ENCODE measurements around the gene AMDHD2. TPM values are rescaled to one million over a fixed set of nuclear protein-coding genes. Genes with fewer than 3 reads are reported as not detected.

Gene AMDHD2
- total and polyA plus RNA-seq, 2 of the 8 experiments (the other 6 are each of a cell fraction or from before 2014, with no cell fraction given) = 43.0 to 54.6 TPM

DNA sequence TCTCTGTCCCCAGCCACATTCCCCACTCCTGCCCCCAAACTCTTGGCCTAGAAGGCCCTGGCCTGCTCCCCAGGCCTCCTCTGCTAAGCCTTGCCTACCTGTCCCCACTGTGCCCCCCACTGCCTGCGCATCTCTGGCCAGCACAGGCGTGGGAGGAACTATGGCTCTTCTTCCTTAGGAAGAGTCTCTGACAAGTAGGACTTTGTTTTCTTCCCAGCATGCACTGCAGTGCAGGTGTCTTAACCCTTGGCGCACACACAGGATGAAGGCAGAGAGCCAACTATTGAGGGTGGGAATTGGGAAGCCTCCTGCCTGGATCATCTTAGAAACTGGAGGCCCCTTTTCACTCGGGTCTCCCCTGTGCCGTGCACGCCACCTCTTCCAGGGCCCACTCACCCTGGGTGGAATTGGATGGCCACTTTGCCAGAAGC lies 3.6 kb downstream of the AMDHD2 start:
- H2BK15ac ChIP-seq (ENCODE audit: low read length) = no peak overlapping the region
- no peak overlapping the region for H3K18ac ChIP-seq (ENCODE audit: extremely low read depth, low read length)
- TF ChIP-seq RBBP5 (IDR thresholded peaks at IDR 0.05; ENCODE audit: borderline replicate concordance, low read depth, low read length) = no peak
- TF ChIP-seq TAF1 (IDR thresholded peaks at IDR 0.05; ENCODE audit: low read depth, low read length) = no peak
- TF ChIP-seq, protein P1, sequence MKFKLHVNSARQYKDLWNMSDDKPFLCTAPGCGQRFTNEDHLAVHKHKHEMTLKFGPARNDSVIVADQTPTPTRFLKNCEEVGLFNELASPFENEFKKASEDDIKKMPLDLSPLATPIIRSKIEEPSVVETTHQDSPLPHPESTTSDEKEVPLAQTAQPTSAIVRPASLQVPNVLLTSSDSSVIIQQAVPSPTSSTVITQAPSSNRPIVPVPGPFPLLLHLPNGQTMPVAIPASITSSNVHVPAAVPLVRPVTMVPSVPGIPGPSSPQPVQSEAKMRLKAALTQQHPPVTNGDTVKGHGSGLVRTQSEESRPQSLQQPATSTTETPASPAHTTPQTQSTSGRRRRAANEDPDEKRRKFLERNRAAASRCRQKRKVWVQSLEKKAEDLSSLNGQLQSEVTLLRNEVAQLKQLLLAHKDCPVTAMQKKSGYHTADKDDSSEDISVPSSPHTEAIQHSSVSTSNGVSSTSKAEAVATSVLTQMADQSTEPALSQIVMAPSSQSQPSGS (IDR thresholded peaks at IDR 0.05; ENCODE audit: low read length) = no peak
- TF ChIP-seq EP300 (IDR thresholded peaks at IDR 0.05; ENCODE audit: borderline replicate concordance in 1 of 2, low read depth in 2 of 2, low read length in 2 of 2) = no peak
- no peak for TF ChIP-seq CEBPB (IDR thresholded peaks at IDR 0.05; ENCODE audit: low read depth, low read length)
- no peak for TF ChIP-seq SIX5 (IDR thresholded peaks at IDR 0.05; ENCODE audit: low read depth, low read length)
- TF ChIP-seq RFX5 (IDR thresholded peaks at IDR 0.05; ENCODE audit: borderline replicate concordance, low read depth, low read length) = no peak
- peaks cover 0 to 12% of the 10 kb centered on the region in 2 experiments; a peak in 1 of 4 replicates for H3K79me2 ChIP-seq (ENCODE audit: control insufficient read depth in 1 of 2, insufficient read depth in 2 of 2, low read length in 2 of 2)
- WGBS, 2 experiments (ENCODE audit: extremely low coverage in 1 of 2, insufficient coverage in 1 of 2, insufficient read length in 1 of 2, insufficient replicate concordance in 2 of 2, low coverage in 1 of 2, low lambda C conversion rate in 2 of 2, missing lambda C conversion rate in 1 of 2) = 88% methylated on average over 6 of the region's 6 CpGs; no CpG with 5 or more reads in 1 of the 2 experiments
- no peaks in the 10 kb centered on the region for H3K9me3 ChIP-seq (ENCODE audit: insufficient read depth in 2 of 2, low read depth in 1 of 2, low read length in 1 of 2)
- DNase-seq (ENCODE audit: low read depth in 1 of 2, low spot score in 2 of 2) (no peak), FAIRE-seq (no peak)
- H3K23ac ChIP-seq (ENCODE audit: insufficient read length) = no peak overlapping the region
- H3K27me3 ChIP-seq (replicated peaks in 1 of 4; ENCODE audit: control insufficient read depth in 3 of 4, extremely low read depth in 1 of 4, insufficient read depth in 3 of 4, low read length in 3 of 4) = no peaks in the 10 kb centered on the region
- H3K56ac ChIP-seq (replicated peaks; ENCODE audit: insufficient read length, low read depth, low read length) = no peak overlapping the region
- no peak overlapping the region for H2AK5ac ChIP-seq (ENCODE audit: low read depth, low read length)
- no peak overlapping the region for H4K5ac ChIP-seq (ENCODE audit: insufficient read length, low read depth, low read length)
- ChIA-PET CTCF (ENCODE audit: partially characterized antibody) (interaction anchor here (0.8 to 1.7 kb wide), 2 partner anchors 8 to 249 kb away, joined by 3 read pairs; no protein-coding TSS in a partner anchor), POLR2A (ENCODE audit: partially characterized antibody) (interaction anchor here (0.8 to 7.6 kb wide), 5 partner anchors 7 to 13 kb away, joined by 3 to 108 read pairs (median 7); partner anchors contain the start of genes ATP6V0C and CEMP1)
- no peak overlapping the region for H3K14ac ChIP-seq (ENCODE audit: insufficient read length)
- H4K91ac ChIP-seq (replicated peaks; ENCODE audit: insufficient read length, low read length) = no peak overlapping the region
- H3K9ac ChIP-seq (replicated peaks in 1 of 4; ENCODE audit: extremely low read depth in 1 of 4, low read depth in 3 of 4, low read length in 3 of 4) = no peak overlapping the region
- peaks cover 0 to 6% (median 1%) of the 10 kb centered on the region in 4 experiments; a peak in 3 of 7 replicates for H3K4me1 ChIP-seq (replicated peaks in 1 of 4; ENCODE audit: control insufficient read depth in 3 of 4, insufficient read depth in 4 of 4, low read length in 3 of 4)
- H2BK20ac ChIP-seq (ENCODE audit: low read length) = no peak overlapping the region
- peaks cover 7 to 19% (median 16%) of the 10 kb centered on the region in 4 experiments for H3K36me3 ChIP-seq (ENCODE audit: control insufficient read depth in 2 of 4, insufficient read depth in 4 of 4, low read length in 3 of 4)
- H2BK12ac ChIP-seq (ENCODE audit: low read depth, low read length) = no peak overlapping the region
- no peak overlapping the region for H3K4ac ChIP-seq (replicated peaks; ENCODE audit: insufficient read length, low read depth, low read length)
- no peak overlapping the region for H3K4me3 ChIP-seq (ENCODE audit: extremely low read depth in 1 of 4, insufficient read depth in 2 of 4, low read depth in 3 of 4, low read length in 4 of 4)
- no peak overlapping the region for H2BK120ac ChIP-seq (replicated peaks; ENCODE audit: low read depth, low read length)
- H3K27ac ChIP-seq (ENCODE audit: low read depth, low read length) = no peak overlapping the region
- peaks cover 10% of the 10 kb centered on the region for H3K79me1 ChIP-seq (ENCODE audit: low read depth, low read length)
- H4K8ac ChIP-seq (ENCODE audit: extremely low read depth, insufficient read depth, low read length) = no peak overlapping the region
- H3K4me2 ChIP-seq (ENCODE audit: insufficient read depth in 1 of 2, low read depth in 2 of 2, low read length in 2 of 2) = no peak overlapping the region
- H2BK5ac ChIP-seq (ENCODE audit: low read depth, low read length) = no peak overlapping the region
- H2AFZ ChIP-seq (ENCODE audit: low read length) = no peak overlapping the region
- peaks cover 5% of the 10 kb centered on the region; the same call in 1 of the 2 replicates for H3K23me2 ChIP-seq (ENCODE audit: low read depth, low read length)
- peaks cover 6 to 12% of the 10 kb centered on the region in 2 experiments for H4K20me1 ChIP-seq (replicated peaks in 1 of 2; ENCODE audit: control insufficient read depth in 1 of 2, insufficient read depth in 2 of 2, low read length in 2 of 2)

All from H1 (cell line).